ENCODE data around the gene KIAA0930.
"Not testable (repeated sequence)": the region's sequence is repeated elsewhere in the genome, so short reads cannot be mapped to it uniquely, and the experiment has no call there.

The KIAA0930 gene

GRCh38 chr22:45240810-45241631 lies at the start of gene KIAA0930:
Gene KIAA0930, minus strand, starts transcription at chr22:45240894. Its CDS starts 191 bp downstream, at chr22:45240703.
- DNase-seq, result no peak

GRCh38 chr22:45286854-45287551 lies 46.3 kb upstream of the KIAA0930 start:
- DNase-seq, result no peak

- DNase-seq, result no peak
Measured at GRCh38 chr22:45285263-45286058, 44.8 kb upstream of the KIAA0930 start.

- DNase-seq, result peak; percentile 18
Measured at GRCh38 chr22:45284705-45285262, 44.1 kb upstream of the KIAA0930 start, which contains the start of gene UPK3A. Gene UPK3A, plus strand, starts transcription at chr22:45284949. Its CDS starts 65 bp downstream, at chr22:45285014.

- no peak for DNase-seq
Measured at GRCh38 chr22:45281010-45281409, 40.3 kb upstream of the KIAA0930 start.

GRCh38 chr22:45280587-45280980 lies 39.9 kb upstream of the KIAA0930 start:
- DNase-seq, result no peak

- no peak for DNase-seq
Measured at GRCh38 chr22:45278125-45278524, 37.4 kb upstream of the KIAA0930 start.

- not testable (repeated sequence) for DNase-seq
Measured at GRCh38 chr22:45277720-45278119, 37.0 kb upstream of the KIAA0930 start.

- no peak for DNase-seq
Measured at GRCh38 chr22:45276507-45277105, 35.9 kb upstream of the KIAA0930 start.

GRCh38 chr22:45273452-45274075 lies 32.9 kb upstream of the KIAA0930 start:
- no peak for DNase-seq

GRCh38 chr22:45272498-45272897 lies 31.8 kb upstream of the KIAA0930 start:
- DNase-seq, result no peak

GRCh38 chr22:45271667-45272201 lies 31.0 kb upstream of the KIAA0930 start:
- DNase-seq, result no peak

- no peak for DNase-seq
Measured at GRCh38 chr22:45270095-45271020, 29.7 kb upstream of the KIAA0930 start.

GRCh38 chr22:45268958-45269844 lies 28.5 kb upstream of the KIAA0930 start:
- no peak for DNase-seq

- DNase-seq, result no peak
Measured at GRCh38 chr22:45268167-45268957, 27.7 kb upstream of the KIAA0930 start.

- DNase-seq, result no peak
Measured at GRCh38 chr22:45265535-45265934, 24.8 kb upstream of the KIAA0930 start.

- no peak for DNase-seq
Measured at GRCh38 chr22:45263463-45264269, 23.0 kb upstream of the KIAA0930 start.
